IPS-NIHi7 (cell line): ENCODE data around the gene SKIC2.
"Not testable (repeated sequence)": the region's sequence is repeated elsewhere in the genome, so short reads cannot be mapped to it uniquely, and the experiment has no call there.

Source experiments
- DNase-seq: peaks from one replicate; pipeline ENCODE4 v3.0.0; 2012; ENCODE audit warnings: mixed read lengths; ENCODE audit errors: extremely low spot score

The SKIC2 gene

GRCh38 chr6:31958741-31959739 is at the start of gene SKIC2, which contains the start of gene NELFE:
Gene SKIC2, plus strand, starts transcription at chr6:31959175. Its CDS starts 18 bp downstream, at chr6:31959193.
Gene NELFE, minus strand, starts transcription at chr6:31958971. Its CDS starts 525 bp downstream, at chr6:31958446.
- peak; percentile 100 for DNase-seq

- DNase-seq, result not testable (repeated sequence)
These were observed 49.7 kb upstream of the SKIC2 start for GRCh38 chr6:31909298-31909697.

- DNase-seq, result no peak
These were observed 47.0 kb upstream of the SKIC2 start for GRCh38 chr6:31911826-31912585.

GRCh38 chr6:31915351-31915750 is 43.6 kb upstream of the SKIC2 start:
- DNase-seq, result no peak

- no peak for DNase-seq
These were observed 43.2 kb upstream of the SKIC2 start for GRCh38 chr6:31915756-31916155.

- no peak for DNase-seq
These were observed 40.8 kb upstream of the SKIC2 start for GRCh38 chr6:31918069-31918720.

- no peak for DNase-seq
These were observed 39.2 kb upstream of the SKIC2 start for GRCh38 chr6:31919624-31920303.

- no peak for DNase-seq
These were observed 38.2 kb upstream of the SKIC2 start for GRCh38 chr6:31920811-31921210.

GRCh38 chr6:31922942-31923341 is 36.0 kb upstream of the SKIC2 start:
- peak; percentile 69 for DNase-seq

- no peak for DNase-seq
These were observed 31.6 kb upstream of the SKIC2 start, which contains the start of gene C2 for GRCh38 chr6:31927242-31927862. Gene C2, plus strand, starts transcription at chr6:31927717. Its CDS starts 36 bp downstream, at chr6:31927753.

- DNase-seq, result no peak
These were observed 30.9 kb upstream of the SKIC2 start for GRCh38 chr6:31927863-31928671.

GRCh38 chr6:31928672-31928939 is 30.4 kb upstream of the SKIC2 start:
- no peak for DNase-seq

GRCh38 chr6:31930962-31931361 is 28.0 kb upstream of the SKIC2 start:
- no peak for DNase-seq

- not testable (repeated sequence) for DNase-seq
These were observed 26.8 kb upstream of the SKIC2 start for GRCh38 chr6:31932137-31932536.

- DNase-seq, result no peak
These were observed 25.4 kb upstream of the SKIC2 start for GRCh38 chr6:31933537-31933936.

- DNase-seq, result no peak
These were observed 24.0 kb upstream of the SKIC2 start for GRCh38 chr6:31935021-31935420.

GRCh38 chr6:31935823-31936222 is 23.2 kb upstream of the SKIC2 start:
- no peak for DNase-seq

- DNase-seq, result no peak
These were observed 18.7 kb upstream of the SKIC2 start for GRCh38 chr6:31940256-31940664.

- DNase-seq, result no peak
These were observed 15.2 kb upstream of the SKIC2 start for GRCh38 chr6:31943742-31944141.

- DNase-seq, result no peak
These were observed 13.8 kb upstream of the SKIC2 start for GRCh38 chr6:31945154-31945506.
